HCT116 (cell line): ENCODE data around the gene BCKDHB.

Experiments used
- CBX3 ChIP-seq: IDR thresholded peaks from 2 replicates; pipeline ENCODE4 v1.6.1; 2012; ENCODE audit warnings: low read depth
- EZH2 ChIP-seq: fragments of 200-600 bp; sonication (generic); IDR thresholded peaks from 2 replicates; pipeline ENCODE4 v1.6.1; 2017; ENCODE audit warnings: antibody characterized with exemption, mixed run types
- EZH2phosphoT487 ChIP-seq: fragments of 200-600 bp; IDR thresholded peaks from 2 replicates; pipeline ENCODE4 v1.6.1; 2018; ENCODE audit warnings: antibody characterized with exemption, borderline replicate concordance
- POLR2A ChIP-seq: IDR thresholded peaks from 2 replicates; pipeline ENCODE4 v1.7.0; 2011; ENCODE audit warnings: borderline replicate concordance; ENCODE audit not compliant: insufficient read depth, insufficient read length; ENCODE audit errors: extremely low read depth
- POLR2AphosphoS5 ChIP-seq: IDR thresholded peaks from 2 replicates; pipeline ENCODE4 v1.6.1; 2011; ENCODE audit warnings: mild to moderate bottlenecking, low read depth, low read length, moderate library complexity
- YY1 ChIP-seq: IDR thresholded peaks from 2 replicates; pipeline ENCODE4 v1.6.1; 2011; ENCODE audit warnings: low read length, low read depth, moderate library complexity, mild to moderate bottlenecking; ENCODE audit not compliant: insufficient replicate concordance; ENCODE audit errors: extremely low read depth
- TF ChIP-seq, protein P1 (sequence below), 3 experiments: fragments of 200-600 bp in 1 of 3; sonication (generic) in 1 of 3; IDR thresholded peaks in 2 of 3; conservative IDR thresholded peaks in 1 of 3; 2 replicates each; pipeline ENCODE4 v1.5.1; 2012 to 2017; ENCODE audit warnings: low read depth in 2 of 3, low read length in 2 of 3, antibody characterized with exemption in 1 of 3, borderline replicate concordance in 1 of 3, control low read depth in 1 of 3, mild to moderate bottlenecking in 1 of 3, mixed read lengths in 1 of 3, mixed run types in 1 of 3, moderate library complexity in 1 of 3; ENCODE audit not compliant: insufficient read depth in 1 of 3
- TF ChIP-seq, protein P2 (sequence below): IDR thresholded peaks from 2 replicates; pipeline ENCODE4 v1.6.1; 2011; ENCODE audit warnings: mild to moderate bottlenecking, low read length, moderate library complexity; ENCODE audit not compliant: insufficient replicate concordance; ENCODE audit errors: extremely low read depth
- TF ChIP-seq, protein P3 (sequence below): IDR thresholded peaks from 2 replicates; pipeline ENCODE4 v1.6.1; 2012
- TF ChIP-seq, protein P4 (sequence below): IDR thresholded peaks from 2 replicates; pipeline ENCODE4 v1.6.1; 2012; ENCODE audit warnings: low read depth

DNA sequence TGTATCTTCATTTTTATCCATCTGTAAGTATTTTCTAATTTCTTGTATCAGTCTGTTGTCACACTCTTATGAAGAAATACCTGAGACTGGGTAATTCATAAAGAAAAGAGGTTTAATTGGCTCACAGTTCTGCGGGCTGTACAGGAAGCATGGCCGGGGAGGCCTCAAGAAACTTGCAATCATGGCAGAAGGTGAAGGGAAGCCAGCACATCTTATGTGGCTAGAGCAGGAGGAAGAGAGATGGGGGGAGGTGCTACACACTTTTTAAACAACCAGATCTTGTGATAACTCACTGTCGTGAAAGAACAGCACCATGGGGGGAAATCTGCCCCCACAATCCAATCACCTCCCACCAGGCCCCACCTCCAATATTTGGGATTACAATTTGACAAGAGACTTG lies 10.9 kb upstream of the BCKDHB start:
- TF ChIP-seq, protein P1, sequence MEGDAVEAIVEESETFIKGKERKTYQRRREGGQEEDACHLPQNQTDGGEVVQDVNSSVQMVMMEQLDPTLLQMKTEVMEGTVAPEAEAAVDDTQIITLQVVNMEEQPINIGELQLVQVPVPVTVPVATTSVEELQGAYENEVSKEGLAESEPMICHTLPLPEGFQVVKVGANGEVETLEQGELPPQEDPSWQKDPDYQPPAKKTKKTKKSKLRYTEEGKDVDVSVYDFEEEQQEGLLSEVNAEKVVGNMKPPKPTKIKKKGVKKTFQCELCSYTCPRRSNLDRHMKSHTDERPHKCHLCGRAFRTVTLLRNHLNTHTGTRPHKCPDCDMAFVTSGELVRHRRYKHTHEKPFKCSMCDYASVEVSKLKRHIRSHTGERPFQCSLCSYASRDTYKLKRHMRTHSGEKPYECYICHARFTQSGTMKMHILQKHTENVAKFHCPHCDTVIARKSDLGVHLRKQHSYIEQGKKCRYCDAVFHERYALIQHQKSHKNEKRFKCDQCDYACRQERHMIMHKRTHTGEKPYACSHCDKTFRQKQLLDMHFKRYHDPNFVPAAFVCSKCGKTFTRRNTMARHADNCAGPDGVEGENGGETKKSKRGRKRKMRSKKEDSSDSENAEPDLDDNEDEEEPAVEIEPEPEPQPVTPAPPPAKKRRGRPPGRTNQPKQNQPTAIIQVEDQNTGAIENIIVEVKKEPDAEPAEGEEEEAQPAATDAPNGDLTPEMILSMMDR (IDR thresholded peaks at IDR 0.05 in 2 of 3, conservative IDR thresholded peaks at IDR 0.05 in 1 of 3; ENCODE audit: borderline replicate concordance in 1 of 3, insufficient read depth in 1 of 3, low read depth in 2 of 3, low read length in 2 of 3): no peak
- TF ChIP-seq CBX3 (no peak), EZH2phosphoT487 (no peak), POLR2AphosphoS5 (no peak), EZH2 (no peak), YY1 (no peak), POLR2A (no peak)
- TF ChIP-seq, protein P2, sequence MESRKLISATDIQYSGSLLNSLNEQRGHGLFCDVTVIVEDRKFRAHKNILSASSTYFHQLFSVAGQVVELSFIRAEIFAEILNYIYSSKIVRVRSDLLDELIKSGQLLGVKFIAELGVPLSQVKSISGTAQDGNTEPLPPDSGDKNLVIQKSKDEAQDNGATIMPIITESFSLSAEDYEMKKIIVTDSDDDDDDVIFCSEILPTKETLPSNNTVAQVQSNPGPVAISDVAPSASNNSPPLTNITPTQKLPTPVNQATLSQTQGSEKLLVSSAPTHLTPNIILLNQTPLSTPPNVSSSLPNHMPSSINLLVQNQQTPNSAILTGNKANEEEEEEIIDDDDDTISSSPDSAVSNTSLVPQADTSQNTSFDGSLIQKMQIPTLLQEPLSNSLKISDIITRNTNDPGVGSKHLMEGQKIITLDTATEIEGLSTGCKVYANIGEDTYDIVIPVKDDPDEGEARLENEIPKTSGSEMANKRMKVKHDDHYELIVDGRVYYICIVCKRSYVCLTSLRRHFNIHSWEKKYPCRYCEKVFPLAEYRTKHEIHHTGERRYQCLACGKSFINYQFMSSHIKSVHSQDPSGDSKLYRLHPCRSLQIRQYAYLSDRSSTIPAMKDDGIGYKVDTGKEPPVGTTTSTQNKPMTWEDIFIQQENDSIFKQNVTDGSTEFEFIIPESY: no peak
- TF ChIP-seq, protein P3, sequence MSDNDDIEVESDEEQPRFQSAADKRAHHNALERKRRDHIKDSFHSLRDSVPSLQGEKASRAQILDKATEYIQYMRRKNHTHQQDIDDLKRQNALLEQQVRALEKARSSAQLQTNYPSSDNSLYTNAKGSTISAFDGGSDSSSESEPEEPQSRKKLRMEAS: no peak
- TF ChIP-seq, protein P4, sequence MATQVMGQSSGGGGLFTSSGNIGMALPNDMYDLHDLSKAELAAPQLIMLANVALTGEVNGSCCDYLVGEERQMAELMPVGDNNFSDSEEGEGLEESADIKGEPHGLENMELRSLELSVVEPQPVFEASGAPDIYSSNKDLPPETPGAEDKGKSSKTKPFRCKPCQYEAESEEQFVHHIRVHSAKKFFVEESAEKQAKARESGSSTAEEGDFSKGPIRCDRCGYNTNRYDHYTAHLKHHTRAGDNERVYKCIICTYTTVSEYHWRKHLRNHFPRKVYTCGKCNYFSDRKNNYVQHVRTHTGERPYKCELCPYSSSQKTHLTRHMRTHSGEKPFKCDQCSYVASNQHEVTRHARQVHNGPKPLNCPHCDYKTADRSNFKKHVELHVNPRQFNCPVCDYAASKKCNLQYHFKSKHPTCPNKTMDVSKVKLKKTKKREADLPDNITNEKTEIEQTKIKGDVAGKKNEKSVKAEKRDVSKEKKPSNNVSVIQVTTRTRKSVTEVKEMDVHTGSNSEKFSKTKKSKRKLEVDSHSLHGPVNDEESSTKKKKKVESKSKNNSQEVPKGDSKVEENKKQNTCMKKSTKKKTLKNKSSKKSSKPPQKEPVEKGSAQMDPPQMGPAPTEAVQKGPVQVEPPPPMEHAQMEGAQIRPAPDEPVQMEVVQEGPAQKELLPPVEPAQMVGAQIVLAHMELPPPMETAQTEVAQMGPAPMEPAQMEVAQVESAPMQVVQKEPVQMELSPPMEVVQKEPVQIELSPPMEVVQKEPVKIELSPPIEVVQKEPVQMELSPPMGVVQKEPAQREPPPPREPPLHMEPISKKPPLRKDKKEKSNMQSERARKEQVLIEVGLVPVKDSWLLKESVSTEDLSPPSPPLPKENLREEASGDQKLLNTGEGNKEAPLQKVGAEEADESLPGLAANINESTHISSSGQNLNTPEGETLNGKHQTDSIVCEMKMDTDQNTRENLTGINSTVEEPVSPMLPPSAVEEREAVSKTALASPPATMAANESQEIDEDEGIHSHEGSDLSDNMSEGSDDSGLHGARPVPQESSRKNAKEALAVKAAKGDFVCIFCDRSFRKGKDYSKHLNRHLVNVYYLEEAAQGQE: no peak
